GM20000 (cell line): ENCODE results near the gene C5orf46.
"Not testable (repeated sequence)": the region's sequence is repeated elsewhere in the genome, so short reads cannot be mapped to it uniquely, and the experiment has no call there.

Experiments
- DNase-seq: peaks from one replicate; pipeline ENCODE4 v3.0.0; 2012; ENCODE audit warnings: low spot score
- CTCF ChIP-seq: IDR thresholded peaks from 2 replicates; pipeline ENCODE4 v1.5.1; 2012; ENCODE audit warnings: mild to moderate bottlenecking, control low read depth; ENCODE audit errors: extremely low read depth, missing control alignments

Gene C5orf46

GRCh38 chr5:147906326-147907095, at the start of gene C5orf46:
C5orf46 (minus strand) TSS chr5:147906538; CDS start chr5:147906501, 37 bp downstream.
- DNase-seq, result no peak
- TF ChIP-seq CTCF, result no peak

GRCh38 chr5:147954971-147955370, 48.6 kb upstream of the C5orf46 start:
- DNase-seq, result no peak
- TF ChIP-seq CTCF, result no peak

- TF ChIP-seq CTCF, result peak; percentile 17
- DNase-seq, result peak; percentile 54
These were observed 43.6 kb upstream of the C5orf46 start for GRCh38 chr5:147949711-147950573.

GRCh38 chr5:147946658-147947274, 40.4 kb upstream of the C5orf46 start:
- DNase-seq, result not testable (repeated sequence)

GRCh38 chr5:147939431-147940114, 33.2 kb upstream of the C5orf46 start:
- DNase-seq, result no peak
- TF ChIP-seq CTCF, result no peak

- no peak for DNase-seq
- no peak for TF ChIP-seq CTCF
These were observed 28.7 kb upstream of the C5orf46 start for GRCh38 chr5:147935032-147935431.

GRCh38 chr5:147930769-147931168, 24.4 kb upstream of the C5orf46 start:
- TF ChIP-seq CTCF, result no peak
- no peak for DNase-seq
